Loucy (cell line): ENCODE data around the gene CACNA2D1.

Experiments used
- H2AFZ ChIP-seq: fragments of 200-600 bp; sonication (generic); 2 replicates; pipeline ENCODE4 v1.6.0; 2016; ENCODE audit warnings: antibody characterized with exemption, mild to moderate bottlenecking, low read length, moderate library complexity
- H3F3A ChIP-seq: fragments of 200-600 bp; 2 replicates; pipeline ENCODE4 v1.6.0; 2016; ENCODE audit warnings: antibody characterized with exemption, low read depth, mild to moderate bottlenecking
- H3K27me3 ChIP-seq: fragments of 200-600 bp; sonication (generic); 2 replicates; pipeline ENCODE4 v1.6.1; 2014; ENCODE audit warnings: low read length, mild to moderate bottlenecking; ENCODE audit not compliant: insufficient read depth, poor library complexity, severe bottlenecking
- H3K36me3 ChIP-seq: fragments of 200-600 bp; sonication (generic); 2 replicates; pipeline ENCODE4 v1.6.1; 2016; ENCODE audit warnings: low read length; ENCODE audit not compliant: insufficient read depth
- H3K4me1 ChIP-seq: fragments of 200-600 bp; sonication (generic); 2 replicates; pipeline ENCODE4 v1.5.1; 2014; ENCODE audit warnings: low read length, mild to moderate bottlenecking; ENCODE audit not compliant: insufficient read depth, poor library complexity, severe bottlenecking
- H3K4me2 ChIP-seq: fragments of 200-600 bp; sonication (generic); 2 replicates; pipeline ENCODE4 v1.6.0; 2014; ENCODE audit warnings: antibody characterized with exemption, low read length, low read depth, mild to moderate bottlenecking; ENCODE audit not compliant: poor library complexity, severe bottlenecking
- H3K4me3 ChIP-seq: fragments of 200-600 bp; sonication (generic); 2 replicates; pipeline ENCODE4 v1.5.1; 2014; ENCODE audit warnings: low read length, mild to moderate bottlenecking, mixed read lengths; ENCODE audit not compliant: poor library complexity, severe bottlenecking
- H3K79me2 ChIP-seq: fragments of 200-600 bp; sonication (generic); 2 replicates; pipeline ENCODE4 v1.6.1; 2014; ENCODE audit warnings: low read length; ENCODE audit not compliant: insufficient read depth
- H3K9ac ChIP-seq: fragments of 200-600 bp; sonication (generic); 2 replicates; pipeline ENCODE4 v1.6.0; 2014; ENCODE audit warnings: mild to moderate bottlenecking, low read depth, low read length, moderate library complexity; ENCODE audit not compliant: poor library complexity, severe bottlenecking
- H3K9me2 ChIP-seq: fragments of 200-600 bp; sonication (generic); replicated peaks from 2 replicates; pipeline ENCODE4 v1.6.1; 2016; ENCODE audit warnings: low read depth, low read length, mixed read lengths
- H3K9me3 ChIP-seq: fragments of 200-600 bp; sonication (generic); 2 replicates; pipeline ENCODE4 v1.6.1; 2014; ENCODE audit warnings: mild to moderate bottlenecking, antibody characterized with exemption, low read length, low read depth; ENCODE audit not compliant: insufficient read depth
- H4K20me1 ChIP-seq: fragments of 200-600 bp; sonication (generic); 2 replicates; pipeline ENCODE4 v1.6.0; 2014; ENCODE audit warnings: antibody characterized with exemption, low read length, mild to moderate bottlenecking; ENCODE audit not compliant: insufficient read depth, poor library complexity, severe bottlenecking
- CTCF ChIP-seq: fragments of 200-600 bp; sonication (generic); conservative IDR thresholded peaks from 2 replicates; pipeline ENCODE4 v1.5.1; 2014; ENCODE audit warnings: mild to moderate bottlenecking, antibody characterized with exemption, low read length
- EZH2phosphoT487 ChIP-seq: fragments of 200-600 bp; IDR thresholded peaks from 2 replicates; pipeline ENCODE4 v1.6.1; 2018; ENCODE audit warnings: antibody characterized with exemption, mild to moderate bottlenecking, moderate library complexity, borderline replicate concordance

The CACNA2D1 gene

GRCh38 chr7:82166260-82167015, 277.1 kb downstream of the CACNA2D1 start:
- H3K9me2 ChIP-seq = no peaks in the 10 kb centered on the region
- no peaks in the 10 kb centered on the region for H3K9me3 ChIP-seq
- no peak overlapping the region for H3K4me3 ChIP-seq
- no peak overlapping the region for H2AFZ ChIP-seq
- H4K20me1 ChIP-seq = no peaks in the 10 kb centered on the region
- H3K79me2 ChIP-seq = no peaks in the 10 kb centered on the region
- no peaks in the 10 kb centered on the region for H3F3A ChIP-seq
- no peaks in the 10 kb centered on the region for H3K4me1 ChIP-seq
- no peaks in the 10 kb centered on the region for H3K27me3 ChIP-seq
- TF ChIP-seq CTCF = no peak
- no peak for TF ChIP-seq EZH2phosphoT487
- no peak overlapping the region for H3K4me2 ChIP-seq
- no peaks in the 10 kb centered on the region for H3K36me3 ChIP-seq
- no peak overlapping the region for H3K9ac ChIP-seq

GRCh38 chr7:82164813-82165212, 278.8 kb downstream of the CACNA2D1 start:
- no peaks in the 10 kb centered on the region for H3K79me2 ChIP-seq
- no peak overlapping the region for H2AFZ ChIP-seq
- no peaks in the 10 kb centered on the region for H3K27me3 ChIP-seq
- no peak overlapping the region for H3K4me3 ChIP-seq
- H3K9me2 ChIP-seq = no peaks in the 10 kb centered on the region
- H3K9me3 ChIP-seq = no peaks in the 10 kb centered on the region
- no peaks in the 10 kb centered on the region for H3K4me1 ChIP-seq
- no peaks in the 10 kb centered on the region for H3K36me3 ChIP-seq
- H3K4me2 ChIP-seq = no peak overlapping the region
- H3F3A ChIP-seq = no peaks in the 10 kb centered on the region
- H4K20me1 ChIP-seq = no peaks in the 10 kb centered on the region
- no peak for TF ChIP-seq EZH2phosphoT487
- TF ChIP-seq CTCF = peak; percentile 37
- H3K9ac ChIP-seq = no peak overlapping the region

GRCh38 chr7:82164410-82164809, 279.2 kb downstream of the CACNA2D1 start:
- Histone ChIP-seq H3K4me2 (no peak overlapping the region), H3K27me3 (no peaks in the 10 kb centered on the region), H3K4me1 (no peaks in the 10 kb centered on the region), H2AFZ (no peak overlapping the region), H3K4me3 (no peak overlapping the region), H3K79me2 (no peaks in the 10 kb centered on the region), H3F3A (no peaks in the 10 kb centered on the region), H3K36me3 (no peaks in the 10 kb centered on the region), H3K9me3 (no peaks in the 10 kb centered on the region), H3K9ac (no peak overlapping the region), H4K20me1 (no peaks in the 10 kb centered on the region), H3K9me2 (no peaks in the 10 kb centered on the region)
- no peak for TF ChIP-seq EZH2phosphoT487
- TF ChIP-seq CTCF = no peak
